PC-9 (cell line): ENCODE data around the gene SPATS2. TPM values are rescaled to one million over a fixed set of nuclear protein-coding genes. Genes with fewer than 3 reads are reported as not detected.

Source experiments
- BruUV-seq: library from RNA; stranded (reverse); fragments of 400-500 nt; replicated peaks from 2 replicates; lab custom pipeline; 2021; lab: Mats Ljungman, UMichigan
- CTCF ChIA-PET: fragments of 300-600 bp; sonication (Branson Sonifier 250); formaldehyde crosslinking; loops from one replicate; lab custom pipeline; 2022; ENCODE audit warnings: antibody characterized with exemption; lab: Charles Lee
- POLR2A ChIA-PET: fragments of 300-600 bp; sonication (Branson Sonifier 250); formaldehyde crosslinking; loops from one replicate; lab custom pipeline; 2022; ENCODE audit warnings: antibody characterized with exemption; ENCODE audit not compliant: unreplicated experiment; lab: Charles Lee
- DNase-seq, 2 experiments: peaks; one replicate each; pipeline versions ENCODE4 v3.0.0 to v3.0.0-alpha.2; 2015 to 2022; ENCODE audit warnings: mixed read lengths in 1 of 2
- H2AFZ ChIP-seq: fragments of 200-600 bp; sonication (generic); 2 replicates; pipeline ENCODE4 v1.8.1; 2017; ENCODE audit warnings: antibody characterized with exemption
- H3F3A ChIP-seq: fragments of 200-600 bp; sonication (generic); 2 replicates; pipeline ENCODE4 v1.8.1; 2017; ENCODE audit warnings: antibody characterized with exemption, mild to moderate bottlenecking, low read depth; ENCODE audit not compliant: insufficient read depth
- H3K27ac ChIP-seq: fragments of 200-600 bp; sonication (generic); 2 replicates; pipeline ENCODE4 v1.6.1; 2016; ENCODE audit warnings: mixed run types
- H3K27me3 ChIP-seq: fragments of 200-600 bp; sonication (generic); 2 replicates; pipeline ENCODE4 v1.6.1; 2016; ENCODE audit warnings: low read depth, mixed run types; ENCODE audit not compliant: insufficient read depth
- H3K36me3 ChIP-seq: fragments of 200-600 bp; sonication (generic); 2 replicates; pipeline ENCODE4 v1.6.1; 2016; ENCODE audit warnings: low read depth, mixed run types
- H3K4me1 ChIP-seq: fragments of 200-600 bp; sonication (generic); replicated peaks from 2 replicates; pipeline ENCODE4 v1.6.1; 2016; ENCODE audit warnings: mixed run types; ENCODE audit not compliant: insufficient read depth
- H3K4me2 ChIP-seq: fragments of 200-600 bp; sonication (generic); 2 replicates; pipeline ENCODE4 v1.6.1; 2017; ENCODE audit warnings: mixed run types
- H3K4me3 ChIP-seq: fragments of 200-600 bp; sonication (generic); 2 replicates; pipeline ENCODE4 v1.6.1; 2016; ENCODE audit warnings: mixed run types
- H3K79me2 ChIP-seq: fragments of 200-600 bp; sonication (generic); 2 replicates; pipeline ENCODE4 v1.6.1; 2017; ENCODE audit warnings: low read depth, mixed run types
- H3K9me2 ChIP-seq: fragments of 200-600 bp; sonication (generic); 2 replicates; pipeline ENCODE4 v1.8.1; 2017; ENCODE audit warnings: mild to moderate bottlenecking; ENCODE audit not compliant: insufficient read depth
- H3K9me3 ChIP-seq: fragments of 200-600 bp; sonication (generic); 2 replicates; pipeline ENCODE4 v1.8.1; 2016; ENCODE audit warnings: low read depth; ENCODE audit not compliant: insufficient read depth
- H4K20me1 ChIP-seq: fragments of 200-600 bp; sonication (generic); 2 replicates; pipeline ENCODE4 v1.8.1; 2017; ENCODE audit not compliant: insufficient read depth
- CTCF ChIP-seq: fragments of 200-600 bp; sonication (generic); conservative IDR thresholded peaks from 2 replicates; pipeline ENCODE4 v1.6.1; 2017; ENCODE audit warnings: mixed run types, antibody characterized with exemption, mild to moderate bottlenecking, moderate library complexity
- EZH2 ChIP-seq: fragments of 200-600 bp; sonication (generic); IDR thresholded peaks from 2 replicates; pipeline ENCODE4 v1.8.0; 2017; ENCODE audit warnings: antibody characterized with exemption, low read depth
- intact Hi-C: fragments of 100-400 bp; cut with micrococcal nuclease; formaldehyde crosslinking; loops from one replicate; pipeline ENCODE4 v1.10.0; 2022; ENCODE audit not compliant: unreplicated experiment
- total RNA-seq: library from RNA; stranded (reverse); gene quantifications from 2 replicates; pipeline ENCODE4 v1.2.3, GENCODE V29; 2021

The SPATS2 gene
- total RNA-seq, 1 experiment from 2014 or later, result 65.1 TPM

DNA sequence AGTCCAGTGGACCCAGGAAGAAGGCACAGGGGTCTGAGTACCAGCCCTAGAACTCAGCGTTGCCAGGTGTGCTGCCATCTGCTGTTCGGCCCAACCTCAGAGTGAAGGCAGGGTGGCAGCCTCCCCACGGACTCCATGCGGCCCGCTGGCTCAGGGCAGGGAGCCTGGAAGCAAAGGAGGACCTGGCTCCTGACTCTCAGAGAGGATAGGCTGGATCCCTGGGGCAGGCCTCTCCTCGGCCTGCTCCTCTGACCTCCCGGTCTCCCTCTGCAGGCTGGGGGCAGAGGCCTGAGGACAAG, 190.6 kb downstream of the SPATS2 start:
- ChIA-PET CTCF (no interaction called here), POLR2A (no interaction called here)
- Histone ChIP-seq H3K4me1 (no peaks in the 10 kb centered on the region), H3K79me2 (no peaks in the 10 kb centered on the region), H3K4me2 (no peak overlapping the region), H3K27ac (no peak overlapping the region), H2AFZ (no peak overlapping the region), H3K9me3 (no peaks in the 10 kb centered on the region), H4K20me1 (no peaks in the 10 kb centered on the region), H3F3A (no peaks in the 10 kb centered on the region), H3K4me3 (no peak overlapping the region), H3K9me2 (no peaks in the 10 kb centered on the region), H3K36me3 (peaks cover 20% of the 10 kb centered on the region; the same call in 1 of the 2 replicates), H3K27me3 (no peaks in the 10 kb centered on the region)
- TF ChIP-seq CTCF, result no peak; the same call in 1 of the 2 replicates
- no peak for TF ChIP-seq EZH2
- no peak for DNase-seq
- no TSS peak for BruUV-seq
- intact Hi-C loops, result no loop called here

- no peak for DNase-seq
- POLR2A ChIA-PET, result no interaction called here
- no peak overlapping the region for H3K4me2 ChIP-seq
- H3K4me1 ChIP-seq, result no peaks in the 10 kb centered on the region
- no peaks in the 10 kb centered on the region for H3K27me3 ChIP-seq
- H3K4me3 ChIP-seq, result no peak overlapping the region
- TF ChIP-seq EZH2, result no peak
- TF ChIP-seq CTCF, result no peak
- no peaks in the 10 kb centered on the region for H3K79me2 ChIP-seq
- no peaks in the 10 kb centered on the region for H3F3A ChIP-seq
- no peaks in the 10 kb centered on the region; the same call in 1 of the 2 replicates for H4K20me1 ChIP-seq
- intact Hi-C loops, result no loop called here
- no peak overlapping the region for H3K27ac ChIP-seq
- no TSS peak for BruUV-seq
- CTCF ChIA-PET, result interaction anchor here (0.5 kb wide), 1 partner anchor 223 kb away, joined by 3 read pairs; no protein-coding TSS in a partner anchor
- H3K9me2 ChIP-seq, result no peaks in the 10 kb centered on the region
- no peak overlapping the region for H2AFZ ChIP-seq
- H3K36me3 ChIP-seq, result peaks cover 20% of the 10 kb centered on the region; the same call in 1 of the 2 replicates
- H3K9me3 ChIP-seq, result no peaks in the 10 kb centered on the region
These were observed 191.3 kb downstream of the SPATS2 start for GRCh38 chr12:49558526-49558925.

DNA sequence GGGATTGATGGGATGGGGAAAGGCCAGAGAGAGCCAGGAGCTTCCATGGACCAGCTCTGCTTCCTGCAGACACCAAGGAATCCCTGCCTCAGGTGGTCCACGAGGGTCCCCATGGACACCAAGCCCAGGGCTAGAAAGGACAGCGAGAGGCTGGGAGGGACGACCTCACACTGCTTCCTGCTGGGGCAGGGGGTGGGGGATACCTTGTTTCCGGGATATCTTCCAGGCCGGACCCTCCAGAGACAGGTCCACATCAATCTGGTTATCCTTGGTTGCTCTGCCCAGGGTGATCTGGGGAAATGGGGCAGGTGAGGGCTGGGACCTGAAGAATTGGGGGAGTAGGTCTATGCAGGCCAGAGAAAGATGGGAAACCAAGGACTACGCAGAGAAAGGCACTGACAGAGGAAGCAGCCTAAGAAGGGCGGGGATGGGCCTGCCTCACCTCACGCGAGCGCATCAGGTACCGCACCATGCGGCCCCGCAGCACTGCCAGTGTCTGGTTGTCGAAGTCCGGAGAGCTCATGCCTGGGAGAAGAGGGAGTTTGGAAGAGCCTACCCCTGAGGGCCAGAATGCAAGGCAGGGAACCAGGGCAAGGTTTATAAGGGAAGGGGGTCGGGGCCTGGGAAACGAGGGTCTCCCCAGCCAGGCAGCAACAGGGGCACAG, 191.9 kb downstream of the SPATS2 start:
- peaks cover 20% of the 10 kb centered on the region; the same call in 1 of the 2 replicates for H3K36me3 ChIP-seq
- H3K4me1 ChIP-seq, result no peaks in the 10 kb centered on the region
- CTCF ChIA-PET, result no interaction called here

More for the DNA sequence above, 191.9 kb downstream of the SPATS2 start:
- Histone ChIP-seq H3K27ac (no peak overlapping the region), H3K4me2 (no peak overlapping the region), H3K27me3 (no peaks in the 10 kb centered on the region), H3F3A (no peaks in the 10 kb centered on the region), H3K9me2 (no peaks in the 10 kb centered on the region), H3K79me2 (no peaks in the 10 kb centered on the region), H2AFZ (no peak overlapping the region), H3K4me3 (no peak overlapping the region), H4K20me1 (no peaks in the 10 kb centered on the region; the same call in 1 of the 2 replicates), H3K9me3 (no peaks in the 10 kb centered on the region)
- no peak for DNase-seq
- intact Hi-C loops, result no loop called here
- TF ChIP-seq CTCF, result no peak
- no peak for TF ChIP-seq EZH2
- BruUV-seq, result no TSS peak
- POLR2A ChIA-PET, result no interaction called here
